Liver (tissue), 3 donors: Measurements from ENCODE around the gene SPSB1.

Source experiments
- ATF3 ChIP-seq: IDR thresholded peaks from 2 replicates; pipeline ENCODE4 v1.6.1; 2016; ENCODE audit warnings: antibody characterized with exemption
- CTCF ChIP-seq: fragments of 150-350 bp; IDR thresholded peaks from 2 replicates; pipeline ENCODE4 v1.5.1; 2017; ENCODE audit warnings: improper control_type of control experiment, low read depth, low read length; ENCODE audit not compliant: missing input control
- MAX ChIP-seq: IDR thresholded peaks from 2 replicates; pipeline ENCODE4 v1.6.1; 2016; ENCODE audit warnings: antibody characterized with exemption
- REST ChIP-seq: IDR thresholded peaks from 2 replicates; pipeline ENCODE4 v1.6.1; 2016; ENCODE audit warnings: antibody characterized with exemption, mild to moderate bottlenecking
- RXRA ChIP-seq, 2 donors: IDR thresholded peaks; 2 replicates each; pipeline ENCODE4 v1.6.1; 2017 to 2018; ENCODE audit warnings: antibody characterized with exemption in 2 of 2, mild to moderate bottlenecking in 1 of 2
- SP1 ChIP-seq: IDR thresholded peaks from 2 replicates; pipeline ENCODE4 v1.6.1; 2018; ENCODE audit warnings: antibody characterized with exemption, mild to moderate bottlenecking
- TAF1 ChIP-seq: conservative IDR thresholded peaks from 2 replicates; pipeline ENCODE4 v1.6.1; 2016; ENCODE audit warnings: antibody characterized with exemption, mild to moderate bottlenecking
- ZBTB33 ChIP-seq: IDR thresholded peaks from 2 replicates; pipeline ENCODE4 v1.6.1; 2016; ENCODE audit warnings: antibody characterized with exemption
- donor health status: healthy.
- donor health status: healthy.

GRCh38 chr1:9289090-9289534 is 3.6 kb upstream of the SPSB1 start:
- TF ChIP-seq CTCF (peak; percentile 96), TAF1 (no peak), ZBTB33 (no peak), REST (no peak), RXRA (IDR thresholded peaks at IDR 0.05) (no peak), MAX (no peak), SP1 (no peak), ATF3 (no peak)
